Measurements from ENCODE around the gene C1orf116.

C1orf116 gene

GRCh38 chr1:207002724-207003146, 29.8 kb downstream of the C1orf116 start:
- no peak for TF ChIP-seq CTCF (IDR thresholded peaks at IDR 0.05; ENCODE audit: low read depth, low read length, missing control alignments)
- DNase-seq (ENCODE audit: extremely low read depth, low read depth) = peak; percentile 7
- H3K4me3 ChIP-seq (replicated peaks; ENCODE audit: low read depth, low read length) = no peak overlapping the region

- TF ChIP-seq CTCF (IDR thresholded peaks at IDR 0.05; ENCODE audit: low read depth, low read length, missing control alignments) = no peak
- no peak overlapping the region for H3K4me3 ChIP-seq (replicated peaks; ENCODE audit: low read depth, low read length)
- no peak for DNase-seq (ENCODE audit: extremely low read depth, low read depth)
These were observed 30.9 kb downstream of the C1orf116 start for GRCh38 chr1:207001492-207002245.

- DNase-seq (ENCODE audit: extremely low read depth, low read depth) = no peak
- no peak overlapping the region for H3K4me3 ChIP-seq (replicated peaks; ENCODE audit: low read depth, low read length)
- no peak for TF ChIP-seq CTCF (IDR thresholded peaks at IDR 0.05; ENCODE audit: low read depth, low read length, missing control alignments)
These were observed 31.8 kb downstream of the C1orf116 start for GRCh38 chr1:207000651-207001291.

- no peak for DNase-seq (ENCODE audit: extremely low read depth, low read depth)
- H3K4me3 ChIP-seq (replicated peaks; ENCODE audit: low read depth, low read length) = no peak overlapping the region
- TF ChIP-seq CTCF (IDR thresholded peaks at IDR 0.05; ENCODE audit: low read depth, low read length, missing control alignments) = no peak
These were observed 33.7 kb downstream of the C1orf116 start for GRCh38 chr1:206998816-206999215.

- H3K4me3 ChIP-seq (replicated peaks; ENCODE audit: low read depth, low read length) = no peak overlapping the region
- no peak for DNase-seq (ENCODE audit: extremely low read depth, low read depth)
- TF ChIP-seq CTCF (IDR thresholded peaks at IDR 0.05; ENCODE audit: low read depth, low read length, missing control alignments) = no peak
These were observed 39.8 kb downstream of the C1orf116 start for GRCh38 chr1:206992790-206993189.

GRCh38 chr1:206987873-206988272, 44.7 kb downstream of the C1orf116 start:
- TF ChIP-seq CTCF (IDR thresholded peaks at IDR 0.05; ENCODE audit: low read depth, low read length, missing control alignments) = no peak
- no peak overlapping the region for H3K4me3 ChIP-seq (replicated peaks; ENCODE audit: low read depth, low read length)
- no peak for DNase-seq (ENCODE audit: extremely low read depth, low read depth)
